GM18526 (cell line): Measurements from ENCODE around the gene TSKS.

Experiments
- POLR2A ChIP-seq: IDR thresholded peaks from 3 replicates; pipeline ENCODE4 v1.6.1; 2011; ENCODE audit not compliant: insufficient read length; ENCODE audit errors: extremely low read depth

Gene TSKS

GRCh38 chr19:49801401-49801888 lies 38.3 kb upstream of the TSKS start:
- TF ChIP-seq POLR2A: no peak

GRCh38 chr19:49800771-49801170 lies 37.7 kb upstream of the TSKS start:
- TF ChIP-seq POLR2A: no peak

GRCh38 chr19:49799798-49800376 lies 36.8 kb upstream of the TSKS start:
- TF ChIP-seq POLR2A: no peak

GRCh38 chr19:49799271-49799797 lies 36.2 kb upstream of the TSKS start:
- no peak for TF ChIP-seq POLR2A

- no peak for TF ChIP-seq POLR2A
Measured at GRCh38 chr19:49798574-49798973, 35.5 kb upstream of the TSKS start.

GRCh38 chr19:49795615-49796014 lies 32.5 kb upstream of the TSKS start:
- TF ChIP-seq POLR2A: no peak

GRCh38 chr19:49793561-49793840 lies 30.4 kb upstream of the TSKS start:
- TF ChIP-seq POLR2A: no peak

- TF ChIP-seq POLR2A: no peak
Measured at GRCh38 chr19:49792829-49793560, 29.9 kb upstream of the TSKS start.

GRCh38 chr19:49791776-49792445 lies 28.8 kb upstream of the TSKS start:
- no peak for TF ChIP-seq POLR2A

- TF ChIP-seq POLR2A: no peak
Measured at GRCh38 chr19:49790866-49791265, 27.8 kb upstream of the TSKS start.

- no peak for TF ChIP-seq POLR2A
Measured at GRCh38 chr19:49788857-49789256, 25.8 kb upstream of the TSKS start.

GRCh38 chr19:49787746-49788145 lies 24.6 kb upstream of the TSKS start:
- no peak for TF ChIP-seq POLR2A

GRCh38 chr19:49786376-49786820 lies 23.3 kb upstream of the TSKS start:
- no peak for TF ChIP-seq POLR2A

GRCh38 chr19:49782515-49782914 lies 19.4 kb upstream of the TSKS start:
- no peak for TF ChIP-seq POLR2A

GRCh38 chr19:49781394-49781793 lies 18.3 kb upstream of the TSKS start:
- no peak for TF ChIP-seq POLR2A

- no peak for TF ChIP-seq POLR2A
Measured at GRCh38 chr19:49780861-49781260, 17.8 kb upstream of the TSKS start.
